Mesendoderm (in vitro differentiated cells): ENCODE data around the gene GFM2.
"Not testable (repeated sequence)": the region's sequence is repeated elsewhere in the genome, so short reads cannot be mapped to it uniquely, and the experiment has no call there.

Experiments
- DNase-seq: peaks from one replicate; pipeline ENCODE4 v3.0.0; 2013
- H2AK5ac ChIP-seq: 2 replicates; pipeline ENCODE4 v1.6.1; 2013; ENCODE audit warnings: low read length, inconsistent platforms
- H2BK120ac ChIP-seq: 2 replicates; pipeline ENCODE4 v1.6.1; 2013; ENCODE audit warnings: low read depth, mild to moderate bottlenecking, low read length, moderate library complexity, mixed read lengths
- H2BK15ac ChIP-seq: replicated peaks from 2 replicates; pipeline ENCODE4 v1.6.1; 2013; ENCODE audit warnings: low read depth, mild to moderate bottlenecking, moderate library complexity
- H2BK5ac ChIP-seq: 2 replicates; pipeline ENCODE4 v1.6.1; 2013; ENCODE audit warnings: low read length, inconsistent platforms
- H3K18ac ChIP-seq: 2 replicates; pipeline ENCODE4 v1.6.1; 2013; ENCODE audit warnings: mild to moderate bottlenecking, low read length, mixed read lengths
- H3K23ac ChIP-seq: one replicate; pipeline ENCODE4 v1.6.1; 2013; ENCODE audit warnings: low read length
- H3K27ac ChIP-seq: 2 replicates; pipeline ENCODE4 v1.5.1; 2013; ENCODE audit warnings: low read depth, mild to moderate bottlenecking, inconsistent platforms, low read length, moderate library complexity
- H3K27me3 ChIP-seq: 2 replicates; pipeline ENCODE4 v1.6.1; 2013; ENCODE audit warnings: low read length, control low read depth, mild to moderate bottlenecking, inconsistent platforms; ENCODE audit not compliant: insufficient read depth, poor library complexity
- H3K36me3 ChIP-seq: 2 replicates; pipeline ENCODE4 v1.6.1; 2013; ENCODE audit warnings: low read length, inconsistent platforms; ENCODE audit not compliant: control insufficient read depth, insufficient read depth
- H3K4ac ChIP-seq: one replicate; pipeline ENCODE4 v1.6.1; 2013; ENCODE audit warnings: low read depth, mild to moderate bottlenecking, low read length, moderate library complexity
- H3K4me1 ChIP-seq: 2 replicates; pipeline ENCODE4 v1.6.1; 2013; ENCODE audit warnings: low read depth, low read length, inconsistent platforms; ENCODE audit not compliant: control insufficient read depth
- H3K4me2 ChIP-seq: 2 replicates; pipeline ENCODE4 v1.6.1; 2013; ENCODE audit warnings: low read length
- H3K4me3 ChIP-seq: 2 replicates; pipeline ENCODE4 v1.5.1; 2013; ENCODE audit warnings: mild to moderate bottlenecking, low read length
- H3K56ac ChIP-seq: one replicate; pipeline ENCODE4 v1.6.1; 2013; ENCODE audit warnings: low read length
- H3K79me1 ChIP-seq: 2 replicates; pipeline ENCODE4 v1.6.1; 2013; ENCODE audit warnings: low read length, inconsistent platforms
- H3K79me2 ChIP-seq: 2 replicates; pipeline ENCODE4 v1.6.1; 2013; ENCODE audit warnings: mild to moderate bottlenecking, low read length; ENCODE audit not compliant: control insufficient read depth, insufficient read depth
- H3K9ac ChIP-seq: 2 replicates; pipeline ENCODE4 v1.6.1; 2013; ENCODE audit warnings: low read length, inconsistent platforms
- H4K5ac ChIP-seq: one replicate; pipeline ENCODE4 v1.6.1; 2013; ENCODE audit warnings: low read length
- H4K8ac ChIP-seq: one replicate; pipeline ENCODE4 v1.6.1; 2013; ENCODE audit warnings: low read depth, mild to moderate bottlenecking, control low read depth, low read length, moderate library complexity
- WGBS: extraction: QIAGEN DNeasy Blood & Tissue Kit; methylation state at CpG from one replicate; pipeline ENCODE4 v1.1.7; 2013; ENCODE audit warnings: low lambda C conversion rate, missing lambda C conversion rate; ENCODE audit not compliant: insufficient coverage; ENCODE audit errors: extremely low coverage; 5-methylcytosine and 5-hydroxymethylcytosine counted together

GFM2 gene

DNA sequence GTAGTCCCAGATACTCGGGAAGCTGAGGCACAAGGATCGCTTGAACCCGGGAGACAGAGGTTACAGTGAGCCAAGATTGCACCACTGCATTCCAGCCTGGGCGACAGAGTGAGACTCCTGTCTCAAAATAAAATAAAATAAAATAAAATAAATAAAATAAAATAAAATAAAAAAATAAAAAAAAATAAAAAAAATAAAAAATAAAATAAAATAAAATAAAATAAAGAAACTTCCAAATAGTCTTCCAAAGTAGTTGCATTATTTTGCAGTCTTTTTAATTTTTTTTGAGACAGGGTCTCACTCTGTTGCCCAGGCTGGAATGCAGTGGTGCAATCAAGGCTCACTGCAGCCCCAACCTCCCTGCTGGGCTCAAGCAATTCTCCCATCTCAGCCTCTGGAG lies 18.2 kb downstream of the GFM2 start:
- no CpG with 5 or more reads among the region's 4 CpGs for WGBS
- not testable (repeated sequence) for H3K4me1 ChIP-seq, H3K27me3 ChIP-seq, H3K4me2 ChIP-seq, H3K4me3 ChIP-seq, H3K18ac ChIP-seq, H2BK5ac ChIP-seq, H4K5ac ChIP-seq, H3K27ac ChIP-seq, H2BK120ac ChIP-seq, H3K56ac ChIP-seq, DNase-seq, H3K4ac ChIP-seq, H3K9ac ChIP-seq, H3K23ac ChIP-seq, H2BK15ac ChIP-seq, H3K79me2 ChIP-seq, H3K36me3 ChIP-seq, H2AK5ac ChIP-seq, H4K8ac ChIP-seq, H3K79me1 ChIP-seq

DNA sequence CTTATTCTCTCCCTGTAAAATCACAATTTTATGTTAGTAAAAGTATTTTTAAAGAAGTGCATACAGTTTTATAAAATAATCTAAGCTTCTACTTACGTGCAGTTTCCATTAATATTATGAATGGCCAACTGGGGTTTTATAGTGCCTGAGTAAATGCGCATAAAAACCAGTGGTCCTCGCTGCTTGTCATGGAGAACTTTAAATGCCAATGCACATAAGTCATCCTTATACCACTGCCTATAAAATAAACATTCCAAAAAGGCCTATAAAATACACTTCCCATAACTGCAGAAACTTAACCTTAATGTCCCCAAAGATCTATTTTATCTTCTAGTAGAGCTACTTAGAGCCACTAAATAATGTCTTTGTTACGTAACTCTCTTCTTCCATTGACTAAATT lies 28.5 kb downstream of the GFM2 start:
- no peaks in the 10 kb centered on the region for H3K79me2 ChIP-seq
- H3K56ac ChIP-seq = no peak overlapping the region
- WGBS = 100% methylated on average over 1 of the region's 4 CpGs

DNA sequence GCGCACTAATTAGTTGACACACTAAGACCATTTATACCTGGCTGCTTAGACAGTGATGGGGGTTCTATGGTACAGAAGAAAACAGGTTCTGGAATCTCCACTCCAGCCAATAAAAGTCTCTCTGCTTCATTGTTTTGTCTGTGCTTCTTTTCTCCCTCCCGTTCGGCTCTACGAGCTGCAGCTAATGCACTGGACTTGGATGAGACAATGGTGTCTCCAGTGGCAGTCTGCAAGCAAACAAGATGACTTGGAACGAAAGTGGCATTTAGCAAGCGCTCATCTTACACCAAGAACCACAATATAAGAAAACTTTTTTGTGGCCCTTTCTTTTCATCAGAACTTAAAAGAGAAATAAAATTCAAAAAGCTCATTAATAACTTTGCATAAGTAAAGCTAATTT lies 30.2 kb downstream of the GFM2 start:
- H2BK15ac ChIP-seq = no peak overlapping the region
- H4K8ac ChIP-seq = no peak overlapping the region
- no peak overlapping the region for H3K18ac ChIP-seq
- H3K27ac ChIP-seq = no peak overlapping the region
- no peak overlapping the region for H3K4me2 ChIP-seq
- H3K9ac ChIP-seq = no peak overlapping the region
- peaks cover 2% of the 10 kb centered on the region for H3K36me3 ChIP-seq
- H3K56ac ChIP-seq = no peak overlapping the region
- no peak overlapping the region for H3K4ac ChIP-seq
- H3K23ac ChIP-seq = no peak overlapping the region
- DNase-seq = no peak
- no peaks in the 10 kb centered on the region for H3K79me2 ChIP-seq
- H4K5ac ChIP-seq = no peak overlapping the region
- H3K79me1 ChIP-seq = no peaks in the 10 kb centered on the region
- no peak overlapping the region for H2BK5ac ChIP-seq
- no peaks in the 10 kb centered on the region for H3K4me1 ChIP-seq
- H3K4me3 ChIP-seq = no peak overlapping the region
- H2AK5ac ChIP-seq = no peak overlapping the region
- no peaks in the 10 kb centered on the region for H3K27me3 ChIP-seq
- WGBS = no CpG with 5 or more reads among the region's 6 CpGs
- no peak overlapping the region for H2BK120ac ChIP-seq

More for the DNA sequence above, 28.5 kb downstream of the GFM2 start:
- Histone ChIP-seq H2BK5ac (no peak overlapping the region), H2BK15ac (no peak overlapping the region), H3K79me1 (no peaks in the 10 kb centered on the region), H3K9ac (no peak overlapping the region), H2AK5ac (no peak overlapping the region), H3K36me3 (peaks cover under 1% of the 10 kb centered on the region), H3K4me3 (no peak overlapping the region), H3K4me1 (no peaks in the 10 kb centered on the region), H4K8ac (no peak overlapping the region), H3K27me3 (no peaks in the 10 kb centered on the region), H3K4me2 (no peak overlapping the region), H3K27ac (no peak overlapping the region), H3K18ac (no peak overlapping the region), H4K5ac (no peak overlapping the region), H2BK120ac (no peak overlapping the region), H3K23ac (no peak overlapping the region), H3K4ac (no peak overlapping the region)
- no peak for DNase-seq

DNA sequence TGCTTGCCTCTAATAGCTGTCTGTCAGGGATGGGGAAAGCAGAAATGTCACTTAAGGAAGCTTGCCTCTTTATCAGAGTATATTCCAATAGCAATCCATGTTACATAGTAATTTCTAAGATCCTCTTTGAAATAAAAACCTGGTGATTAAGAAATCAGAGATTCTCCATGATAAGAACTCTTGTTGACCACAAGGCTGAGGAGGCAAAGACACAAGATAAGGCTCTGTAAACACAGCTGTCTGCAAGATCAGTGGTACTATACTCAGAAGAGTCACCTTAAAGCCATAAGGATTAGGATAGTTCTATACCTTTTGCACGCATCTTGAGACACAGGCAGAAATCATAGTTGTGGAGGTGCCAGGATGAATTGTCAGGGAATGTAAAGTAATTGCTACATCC lies 41.6 kb downstream of the GFM2 start:
- H2BK15ac ChIP-seq = no peak overlapping the region
- WGBS = no CpG with 5 or more reads among the region's 1 CpG

DNA sequence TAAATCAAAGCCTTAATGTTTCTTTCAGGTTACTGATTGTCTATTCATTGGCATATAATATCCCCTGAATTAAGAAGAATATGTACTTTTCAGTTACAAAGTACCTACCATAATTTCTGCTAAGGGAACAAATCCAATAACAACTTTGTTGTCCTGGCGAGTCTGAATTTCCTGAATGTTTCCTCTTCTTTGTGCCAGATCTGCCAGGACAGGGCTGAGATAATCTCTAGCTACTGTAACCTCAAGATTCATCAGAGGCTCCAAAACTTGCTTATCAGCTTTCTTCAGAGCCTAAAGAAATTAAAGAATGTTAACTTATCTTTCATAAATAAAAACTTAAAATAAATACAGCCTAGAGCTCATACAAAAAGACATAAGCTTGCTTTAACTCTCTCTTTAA lies 44.6 kb downstream of the GFM2 start:
- H3K79me2 ChIP-seq = no peaks in the 10 kb centered on the region
- H3K23ac ChIP-seq = no peak overlapping the region
- H2BK5ac ChIP-seq = no peak overlapping the region
- no CpG with 5 or more reads among the region's 1 CpG for WGBS
- no peak overlapping the region for H3K27ac ChIP-seq
- no peaks in the 10 kb centered on the region for H3K4me1 ChIP-seq
- no peak overlapping the region for H2AK5ac ChIP-seq
- H3K18ac ChIP-seq = no peak overlapping the region
- no peak overlapping the region for H3K9ac ChIP-seq
- no peak overlapping the region for H2BK120ac ChIP-seq
- no peak overlapping the region for H4K8ac ChIP-seq
- H3K36me3 ChIP-seq = no peaks in the 10 kb centered on the region
- H3K79me1 ChIP-seq = no peaks in the 10 kb centered on the region
- H3K4ac ChIP-seq = no peak overlapping the region
- H2BK15ac ChIP-seq = no peak overlapping the region
- H4K5ac ChIP-seq = no peak overlapping the region
- DNase-seq = no peak
- no peak overlapping the region for H3K4me2 ChIP-seq
- H3K27me3 ChIP-seq = no peaks in the 10 kb centered on the region
- no peak overlapping the region for H3K4me3 ChIP-seq
- no peak overlapping the region for H3K56ac ChIP-seq

More for the DNA sequence above, 41.6 kb downstream of the GFM2 start:
- Histone ChIP-seq H2AK5ac (no peak overlapping the region), H3K23ac (no peak overlapping the region), H3K36me3 (no peaks in the 10 kb centered on the region), H3K79me1 (no peaks in the 10 kb centered on the region), H3K27me3 (no peaks in the 10 kb centered on the region), H4K5ac (no peak overlapping the region), H3K4me3 (no peak overlapping the region), H3K4me2 (no peak overlapping the region), H3K27ac (no peak overlapping the region), H2BK120ac (no peak overlapping the region), H2BK5ac (no peak overlapping the region), H3K4me1 (no peaks in the 10 kb centered on the region), H3K4ac (no peak overlapping the region), H3K56ac (no peak overlapping the region), H3K18ac (no peak overlapping the region), H3K79me2 (no peaks in the 10 kb centered on the region), H3K9ac (no peak overlapping the region), H4K8ac (no peak overlapping the region)
- DNase-seq = no peak

DNA sequence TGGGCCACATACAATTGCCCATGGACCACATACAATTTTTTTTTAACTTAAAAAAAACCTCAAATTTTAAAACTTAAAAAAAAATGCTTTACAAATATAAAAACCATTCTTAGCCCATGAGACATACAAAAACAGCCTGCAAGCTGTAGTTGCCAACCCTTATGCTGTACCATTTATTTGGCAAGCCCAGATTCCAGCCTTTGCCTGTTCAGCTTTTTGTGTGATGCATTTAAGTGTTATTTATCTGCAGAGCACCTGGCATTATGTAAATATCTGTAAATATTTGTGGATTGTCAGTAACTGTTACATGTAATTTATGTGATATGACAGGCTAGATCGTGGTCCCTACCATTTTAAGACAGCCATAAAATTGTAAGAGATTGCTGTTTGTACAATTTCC lies 49.3 kb downstream of the GFM2 start:
- WGBS = no CpG with 5 or more reads among the region's 1 CpG
- no peak overlapping the region for H2AK5ac ChIP-seq

More for the DNA sequence above, 49.3 kb downstream of the GFM2 start:
- Histone ChIP-seq H3K4me1 (no peaks in the 10 kb centered on the region), H2BK5ac (no peak overlapping the region), H3K4me3 (no peak overlapping the region), H3K4ac (no peak overlapping the region), H3K27ac (no peak overlapping the region), H3K9ac (no peak overlapping the region), H2BK120ac (no peak overlapping the region), H3K79me2 (no peaks in the 10 kb centered on the region), H3K18ac (no peak overlapping the region), H3K27me3 (no peaks in the 10 kb centered on the region), H3K4me2 (no peak overlapping the region), H2BK15ac (no peak overlapping the region), H4K5ac (no peak overlapping the region), H3K56ac (no peak overlapping the region), H3K36me3 (no peaks in the 10 kb centered on the region), H3K23ac (no peak overlapping the region), H3K79me1 (no peaks in the 10 kb centered on the region), H4K8ac (no peak overlapping the region)
- DNase-seq = no peak
